ENCODE data around the gene ADGRA1. TPM values are rescaled to one million over a fixed set of nuclear protein-coding genes. Genes with fewer than 3 reads are reported as not detected.

Gene ADGRA1
- total and polyA plus RNA-seq, 10 of the 15 experiments (the other 5 are each of a cell fraction or from before 2014, with no cell fraction given) = not detected

DNA sequence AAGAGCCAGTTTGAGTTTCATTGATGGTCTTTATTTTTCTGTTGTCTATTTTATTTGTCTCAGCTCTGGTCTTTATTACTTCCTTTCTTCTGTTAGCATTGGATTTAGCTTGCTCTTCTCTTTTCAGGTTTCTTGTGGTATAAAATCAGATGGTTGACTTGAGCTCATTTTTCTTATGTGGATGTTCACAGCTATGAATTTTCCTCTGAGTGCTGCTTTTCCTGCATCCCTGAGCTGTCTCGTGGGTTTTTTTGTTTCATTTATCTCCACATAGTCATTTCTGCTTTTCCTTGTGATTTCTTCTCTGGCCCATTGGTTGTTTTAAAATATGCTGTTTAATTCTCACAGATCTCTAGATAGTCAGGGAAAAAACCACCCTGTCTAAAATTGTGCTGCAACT is 19.7 kb downstream of the ADGRA1 start:
- POLR2A ChIA-PET = no interaction called here
- Histone ChIP-seq H3K27me3 (replicated peaks in 1 of 2; ENCODE audit: control insufficient read depth in 2 of 2, insufficient read depth in 2 of 2, low read length in 1 of 2) (no peaks in the 10 kb centered on the region), H2AFZ (ENCODE audit: control insufficient read depth, low read depth, low read length) (no peak overlapping the region), H3K36me3 (ENCODE audit: control insufficient read depth in 2 of 2, insufficient read depth in 2 of 2, low read length in 1 of 2) (no peaks in the 10 kb centered on the region), H3K4me1 (ENCODE audit: control insufficient read depth, insufficient read depth, low read length) (no peaks in the 10 kb centered on the region), H3K9me3 (replicated peaks; ENCODE audit: control insufficient read depth, insufficient read depth, low read length) (no peaks in the 10 kb centered on the region; the same call in 2 of the 3 replicates), H3K4me3 (no peak overlapping the region), H3K27ac (ENCODE audit: control insufficient read depth, insufficient read depth) (no peak overlapping the region), H4K20me1 (ENCODE audit: control insufficient read depth, insufficient read depth) (no peaks in the 10 kb centered on the region), H3K9ac (ENCODE audit: control insufficient read depth, insufficient read depth, low read length) (no peak overlapping the region), H3K4me2 (ENCODE audit: control insufficient read depth, insufficient read depth) (no peak overlapping the region), H3K79me2 (ENCODE audit: control insufficient read depth, insufficient read depth, low read length) (no peaks in the 10 kb centered on the region)
- RAD21 ChIA-PET (ENCODE audit: unreplicated experiment) = no interaction called here
- DNase-seq (ENCODE audit: low read depth, low spot score) = no peak
- intact Hi-C loops (cut with micrococcal nuclease; ENCODE audit: unreplicated experiment) = no loop called here
- ATAC-seq = no peak
- FAIRE-seq = no peak
- SMC1A ChIA-PET (ENCODE audit: uncharacterized antibody, unreplicated experiment) = no interaction called here
- no TSS peak for BruUV-seq (replicated peaks)
- in situ Hi-C loops (cut with MboI) = no loop called here
- CTCF ChIA-PET = no interaction called here
- 0% methylated on average over 1 of the region's 1 CpG for WGBS (ENCODE audit: insufficient coverage, insufficient replicate concordance, low lambda C conversion rate, missing lambda C conversion rate)
- TF ChIP-seq RBBP5 (conservative IDR thresholded peaks at IDR 0.05) = no peak
- TF ChIP-seq, protein P1, sequence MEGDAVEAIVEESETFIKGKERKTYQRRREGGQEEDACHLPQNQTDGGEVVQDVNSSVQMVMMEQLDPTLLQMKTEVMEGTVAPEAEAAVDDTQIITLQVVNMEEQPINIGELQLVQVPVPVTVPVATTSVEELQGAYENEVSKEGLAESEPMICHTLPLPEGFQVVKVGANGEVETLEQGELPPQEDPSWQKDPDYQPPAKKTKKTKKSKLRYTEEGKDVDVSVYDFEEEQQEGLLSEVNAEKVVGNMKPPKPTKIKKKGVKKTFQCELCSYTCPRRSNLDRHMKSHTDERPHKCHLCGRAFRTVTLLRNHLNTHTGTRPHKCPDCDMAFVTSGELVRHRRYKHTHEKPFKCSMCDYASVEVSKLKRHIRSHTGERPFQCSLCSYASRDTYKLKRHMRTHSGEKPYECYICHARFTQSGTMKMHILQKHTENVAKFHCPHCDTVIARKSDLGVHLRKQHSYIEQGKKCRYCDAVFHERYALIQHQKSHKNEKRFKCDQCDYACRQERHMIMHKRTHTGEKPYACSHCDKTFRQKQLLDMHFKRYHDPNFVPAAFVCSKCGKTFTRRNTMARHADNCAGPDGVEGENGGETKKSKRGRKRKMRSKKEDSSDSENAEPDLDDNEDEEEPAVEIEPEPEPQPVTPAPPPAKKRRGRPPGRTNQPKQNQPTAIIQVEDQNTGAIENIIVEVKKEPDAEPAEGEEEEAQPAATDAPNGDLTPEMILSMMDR (IDR thresholded peaks at IDR 0.05 in 2 of 3, conservative IDR thresholded peaks at IDR 0.05 in 1 of 3; ENCODE audit: control insufficient read depth in 2 of 3, extremely low read depth in 1 of 3, insufficient read depth in 1 of 3, low read depth in 3 of 3, low read length in 3 of 3) = no peak
- no peak for TF ChIP-seq NFYA (IDR thresholded peaks at IDR 0.05; ENCODE audit: borderline replicate concordance, low read depth, low read length)
- TF ChIP-seq FOXK2 (IDR thresholded peaks at IDR 0.05) = no peak
- TF ChIP-seq, protein P2, sequence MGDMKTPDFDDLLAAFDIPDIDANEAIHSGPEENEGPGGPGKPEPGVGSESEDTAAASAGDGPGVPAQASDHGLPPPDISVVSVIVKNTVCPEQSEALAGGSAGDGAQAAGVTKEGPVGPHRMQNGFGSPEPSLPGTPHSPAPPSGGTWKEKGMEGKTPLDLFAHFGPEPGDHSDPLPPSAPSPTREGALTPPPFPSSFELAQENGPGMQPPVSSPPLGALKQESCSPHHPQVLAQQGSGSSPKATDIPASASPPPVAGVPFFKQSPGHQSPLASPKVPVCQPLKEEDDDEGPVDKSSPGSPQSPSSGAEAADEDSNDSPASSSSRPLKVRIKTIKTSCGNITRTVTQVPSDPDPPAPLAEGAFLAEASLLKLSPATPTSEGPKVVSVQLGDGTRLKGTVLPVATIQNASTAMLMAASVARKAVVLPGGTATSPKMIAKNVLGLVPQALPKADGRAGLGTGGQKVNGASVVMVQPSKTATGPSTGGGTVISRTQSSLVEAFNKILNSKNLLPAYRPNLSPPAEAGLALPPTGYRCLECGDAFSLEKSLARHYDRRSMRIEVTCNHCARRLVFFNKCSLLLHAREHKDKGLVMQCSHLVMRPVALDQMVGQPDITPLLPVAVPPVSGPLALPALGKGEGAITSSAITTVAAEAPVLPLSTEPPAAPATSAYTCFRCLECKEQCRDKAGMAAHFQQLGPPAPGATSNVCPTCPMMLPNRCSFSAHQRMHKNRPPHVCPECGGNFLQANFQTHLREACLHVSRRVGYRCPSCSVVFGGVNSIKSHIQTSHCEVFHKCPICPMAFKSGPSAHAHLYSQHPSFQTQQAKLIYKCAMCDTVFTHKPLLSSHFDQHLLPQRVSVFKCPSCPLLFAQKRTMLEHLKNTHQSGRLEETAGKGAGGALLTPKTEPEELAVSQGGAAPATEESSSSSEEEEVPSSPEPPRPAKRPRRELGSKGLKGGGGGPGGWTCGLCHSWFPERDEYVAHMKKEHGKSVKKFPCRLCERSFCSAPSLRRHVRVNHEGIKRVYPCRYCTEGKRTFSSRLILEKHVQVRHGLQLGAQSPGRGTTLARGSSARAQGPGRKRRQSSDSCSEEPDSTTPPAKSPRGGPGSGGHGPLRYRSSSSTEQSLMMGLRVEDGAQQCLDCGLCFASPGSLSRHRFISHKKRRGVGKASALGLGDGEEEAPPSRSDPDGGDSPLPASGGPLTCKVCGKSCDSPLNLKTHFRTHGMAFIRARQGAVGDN (IDR thresholded peaks at IDR 0.05) = no peak
- TF ChIP-seq, protein P3, sequence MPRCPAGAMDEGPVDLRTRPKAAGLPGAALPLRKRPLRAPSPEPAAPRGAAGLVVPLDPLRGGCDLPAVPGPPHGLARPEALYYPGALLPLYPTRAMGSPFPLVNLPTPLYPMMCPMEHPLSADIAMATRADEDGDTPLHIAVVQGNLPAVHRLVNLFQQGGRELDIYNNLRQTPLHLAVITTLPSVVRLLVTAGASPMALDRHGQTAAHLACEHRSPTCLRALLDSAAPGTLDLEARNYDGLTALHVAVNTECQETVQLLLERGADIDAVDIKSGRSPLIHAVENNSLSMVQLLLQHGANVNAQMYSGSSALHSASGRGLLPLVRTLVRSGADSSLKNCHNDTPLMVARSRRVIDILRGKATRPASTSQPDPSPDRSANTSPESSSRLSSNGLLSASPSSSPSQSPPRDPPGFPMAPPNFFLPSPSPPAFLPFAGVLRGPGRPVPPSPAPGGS (IDR thresholded peaks at IDR 0.05; ENCODE audit: borderline replicate concordance, insufficient read depth, low read depth, low read length, poor library complexity, severe bottlenecking) = no peak
- TF ChIP-seq, protein P4, sequence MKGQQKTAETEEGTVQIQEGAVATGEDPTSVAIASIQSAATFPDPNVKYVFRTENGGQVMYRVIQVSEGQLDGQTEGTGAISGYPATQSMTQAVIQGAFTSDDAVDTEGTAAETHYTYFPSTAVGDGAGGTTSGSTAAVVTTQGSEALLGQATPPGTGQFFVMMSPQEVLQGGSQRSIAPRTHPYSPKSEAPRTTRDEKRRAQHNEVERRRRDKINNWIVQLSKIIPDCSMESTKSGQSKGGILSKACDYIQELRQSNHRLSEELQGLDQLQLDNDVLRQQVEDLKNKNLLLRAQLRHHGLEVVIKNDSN (IDR thresholded peaks at IDR 0.05; ENCODE audit: borderline replicate concordance, extremely low read length, insufficient read depth, low read depth, low read length) = no peak
- TF ChIP-seq SUZ12 (IDR thresholded peaks at IDR 0.05; ENCODE audit: unreplicated experiment) = no peak
- no peak for TF ChIP-seq RFX5 (IDR thresholded peaks at IDR 0.05; ENCODE audit: low read depth, low read length)
- TF ChIP-seq SMARCA5 (IDR thresholded peaks at IDR 0.05) = no peak
- TF ChIP-seq ETV6 (conservative IDR thresholded peaks at IDR 0.05 in 1 of 2, IDR thresholded peaks at IDR 0.05 in 1 of 2; ENCODE audit: borderline replicate concordance in 1 of 2, low read depth in 1 of 2) = no peak
- no peak for TF ChIP-seq BACH1 (IDR thresholded peaks at IDR 0.05; ENCODE audit: borderline replicate concordance)
- no peak for TF ChIP-seq NFIC (IDR thresholded peaks at IDR 0.05; ENCODE audit: low read depth, low read length)
